HG03103 (cell line): Measurements from ENCODE around the gene EBNA1BP2.
"Not testable (repeated sequence)": the region's sequence is repeated elsewhere in the genome, so short reads cannot be mapped to it uniquely, and the experiment has no call there.

ENCODE experiments used
- ATAC-seq: cut with Tn5 transposase; IDR thresholded peaks from one replicate; pipeline ENCODE4 v1.9.1; 2021; ENCODE audit warnings: low read depth; ENCODE audit not compliant: unreplicated experiment

The EBNA1BP2 gene, protein sequence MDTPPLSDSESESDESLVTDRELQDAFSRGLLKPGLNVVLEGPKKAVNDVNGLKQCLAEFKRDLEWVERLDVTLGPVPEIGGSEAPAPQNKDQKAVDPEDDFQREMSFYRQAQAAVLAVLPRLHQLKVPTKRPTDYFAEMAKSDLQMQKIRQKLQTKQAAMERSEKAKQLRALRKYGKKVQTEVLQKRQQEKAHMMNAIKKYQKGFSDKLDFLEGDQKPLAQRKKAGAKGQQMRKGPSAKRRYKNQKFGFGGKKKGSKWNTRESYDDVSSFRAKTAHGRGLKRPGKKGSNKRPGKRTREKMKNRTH

GRCh38 chr1:43171876-43172526 lies at the start of gene EBNA1BP2, which contains the start of gene CFAP57:
TSS of gene EBNA1BP2 (minus strand) at chr1:43172290. CDS start at chr1:43172118, 172 bp downstream.
TSS of gene CFAP57 (plus strand) at chr1:43172330. CDS start at chr1:43172754, 424 bp downstream.
- peak; percentile 79 for ATAC-seq

GRCh38 chr1:43221797-43222196 lies 49.7 kb upstream of the EBNA1BP2 start:
- ATAC-seq: no peak

- ATAC-seq: peak; percentile 58
Measured at GRCh38 chr1:43220905-43221778, 49.1 kb upstream of the EBNA1BP2 start.

DNA sequence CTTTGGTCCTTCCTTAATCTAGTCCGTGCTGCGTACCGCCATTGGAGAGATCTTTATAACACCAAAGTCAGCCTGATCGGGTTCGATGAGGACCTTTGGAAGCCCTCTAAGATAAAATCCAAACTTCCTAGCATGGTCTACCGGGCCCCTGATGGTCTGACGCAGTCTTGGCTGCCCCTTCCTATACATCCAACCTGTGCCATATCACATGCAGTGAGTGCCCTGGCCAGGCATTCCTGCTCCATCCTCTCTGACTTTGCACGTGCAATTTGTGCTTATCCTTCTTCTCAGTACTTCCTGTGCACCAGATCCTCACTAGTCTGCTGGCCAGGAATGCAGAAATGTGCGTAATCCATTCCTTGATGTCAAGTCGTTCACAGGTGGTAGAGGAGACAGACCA lies 45.7 kb upstream of the EBNA1BP2 start:
- ATAC-seq: no peak

GRCh38 chr1:43214501-43215444 lies 42.7 kb upstream of the EBNA1BP2 start:
- ATAC-seq: no peak

DNA sequence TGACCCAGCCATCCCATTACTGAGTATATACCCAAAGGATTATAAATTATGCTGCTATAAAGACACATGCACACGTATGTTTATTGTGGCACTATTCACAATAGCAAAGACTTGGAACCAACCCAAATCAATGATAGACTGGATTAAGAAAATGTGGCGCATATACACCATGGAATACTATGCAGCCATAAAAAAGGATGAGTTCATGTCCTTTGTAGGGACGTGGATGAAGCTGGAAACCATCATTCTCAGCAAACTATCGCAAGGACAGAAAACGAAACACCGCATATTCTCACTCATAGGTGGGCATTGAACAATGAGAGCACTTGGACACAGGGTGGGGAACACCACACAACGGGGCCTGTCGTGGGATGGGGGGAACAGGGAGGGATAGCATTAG lies 36.2 kb upstream of the EBNA1BP2 start:
- ATAC-seq: not testable (repeated sequence)

DNA sequence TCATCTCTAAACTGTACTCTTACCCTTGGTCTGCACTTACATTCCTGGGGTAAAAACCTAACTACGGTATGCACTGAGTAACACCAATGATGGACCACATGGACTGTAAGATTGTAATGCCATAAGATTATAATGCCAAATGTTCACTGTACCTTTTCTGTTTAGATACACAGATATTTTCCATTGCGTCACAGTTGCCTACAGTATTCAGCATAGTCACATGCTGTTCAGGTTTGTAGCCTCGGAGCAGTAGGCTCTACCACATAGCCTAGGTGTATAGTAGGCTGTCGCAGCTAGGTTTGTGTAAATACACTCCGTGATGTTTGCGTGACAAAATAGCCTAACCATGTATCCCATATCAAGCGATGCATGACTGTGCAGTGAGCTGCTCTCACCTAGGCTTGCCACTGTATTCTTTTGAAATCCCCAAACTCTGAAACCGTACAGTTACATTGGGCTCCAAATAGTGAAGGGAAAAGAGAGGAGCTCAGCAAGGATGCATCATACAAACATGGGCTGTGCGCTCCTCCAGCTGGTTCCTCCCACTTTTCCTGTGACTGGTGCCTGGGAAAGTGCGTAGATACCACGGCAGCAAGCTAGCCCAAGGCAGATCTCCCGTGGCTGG lies 35.3 kb upstream of the EBNA1BP2 start:
- no peak for ATAC-seq

DNA sequence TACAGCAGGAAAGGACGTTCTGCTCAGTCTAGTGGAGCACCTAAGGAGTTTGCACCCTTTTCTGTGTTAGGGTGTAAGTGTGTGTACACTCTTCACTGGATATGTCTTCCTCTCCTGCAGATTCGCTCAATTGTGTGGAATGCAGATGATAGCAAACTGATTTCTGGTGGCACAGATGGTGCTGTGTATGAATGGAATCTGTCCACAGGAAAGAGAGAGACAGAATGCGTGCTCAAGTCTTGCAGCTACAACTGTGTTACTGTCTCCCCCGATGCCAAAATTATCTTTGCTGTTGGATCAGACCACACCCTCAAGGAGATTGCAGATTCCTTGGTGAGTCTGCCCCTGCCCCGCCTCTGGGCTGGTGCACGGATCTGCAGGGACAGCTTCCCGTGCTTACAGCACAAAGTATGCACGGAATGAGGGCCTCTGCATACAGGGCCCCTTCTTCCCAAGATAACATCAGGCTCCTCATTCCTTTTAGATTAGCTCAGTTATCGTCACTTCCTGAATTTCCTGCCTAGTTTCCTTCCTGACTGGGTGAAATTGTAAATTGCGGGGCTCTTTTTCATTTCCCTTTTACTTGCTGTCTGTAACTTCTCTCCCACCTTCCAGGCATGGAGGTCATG lies 34.6 kb upstream of the EBNA1BP2 start:
- ATAC-seq: no peak

DNA sequence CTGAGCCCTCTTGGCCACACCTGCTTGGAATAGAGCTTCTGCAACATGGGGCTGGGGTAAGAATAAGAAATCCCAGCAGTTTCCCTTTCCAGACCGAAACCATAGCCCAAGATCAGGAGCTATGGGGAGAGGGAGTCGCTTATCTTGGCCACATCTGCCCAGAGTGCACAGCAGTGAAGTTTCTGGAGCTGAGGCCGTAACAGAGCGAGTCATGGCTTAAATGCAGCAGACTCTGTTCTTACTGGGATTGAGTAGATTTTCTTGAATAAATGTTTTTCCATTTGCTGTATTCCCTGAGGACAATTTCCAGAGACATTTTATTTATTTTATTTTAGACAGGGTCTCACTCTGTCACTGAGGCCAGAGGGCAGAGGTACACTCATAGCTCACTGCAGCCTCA lies 33.6 kb upstream of the EBNA1BP2 start:
- ATAC-seq: no peak

DNA sequence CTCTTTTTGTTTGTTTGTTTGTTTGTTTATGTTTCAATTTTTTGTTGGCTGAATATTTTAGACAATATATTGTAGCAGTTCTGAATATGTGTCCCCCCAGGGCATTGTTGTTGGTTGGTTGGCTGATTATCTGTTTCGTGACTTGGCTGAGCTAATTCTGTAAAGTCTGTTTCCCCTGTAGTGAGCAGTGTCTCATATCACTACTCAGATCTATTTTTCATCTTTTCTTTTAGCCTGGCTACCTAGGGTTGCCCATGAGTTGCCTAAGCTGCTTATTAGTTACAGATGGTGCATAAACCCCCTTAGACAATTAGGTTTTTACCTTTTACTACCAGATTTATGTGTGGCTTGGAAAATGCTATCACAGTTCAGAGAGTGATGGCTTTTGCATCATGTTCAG lies 32.3 kb upstream of the EBNA1BP2 start:
- no peak for ATAC-seq

DNA sequence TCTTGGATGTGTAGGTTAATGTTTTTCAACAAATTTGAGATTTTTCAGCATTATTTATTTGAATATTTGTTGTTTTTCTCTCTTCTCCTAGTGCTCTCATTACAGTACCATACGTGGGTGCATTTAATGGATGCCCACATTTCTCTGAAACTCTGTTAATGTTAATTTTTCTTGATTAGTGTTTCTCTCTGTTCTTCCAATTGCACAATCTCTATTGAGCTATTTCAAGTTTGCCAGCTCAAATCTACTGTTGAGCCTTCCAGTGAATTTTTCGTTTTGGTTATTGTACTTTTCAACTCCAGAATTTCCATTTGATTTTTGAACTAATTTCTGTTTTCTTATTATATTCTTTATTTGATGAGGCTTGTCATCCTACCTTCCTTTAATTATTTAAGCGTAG lies 31.8 kb upstream of the EBNA1BP2 start:
- no peak for ATAC-seq

- no peak for ATAC-seq
Measured at GRCh38 chr1:43199093-43199726, 27.1 kb upstream of the EBNA1BP2 start.

GRCh38 chr1:43197343-43198127 lies 25.4 kb upstream of the EBNA1BP2 start:
- no peak for ATAC-seq

DNA sequence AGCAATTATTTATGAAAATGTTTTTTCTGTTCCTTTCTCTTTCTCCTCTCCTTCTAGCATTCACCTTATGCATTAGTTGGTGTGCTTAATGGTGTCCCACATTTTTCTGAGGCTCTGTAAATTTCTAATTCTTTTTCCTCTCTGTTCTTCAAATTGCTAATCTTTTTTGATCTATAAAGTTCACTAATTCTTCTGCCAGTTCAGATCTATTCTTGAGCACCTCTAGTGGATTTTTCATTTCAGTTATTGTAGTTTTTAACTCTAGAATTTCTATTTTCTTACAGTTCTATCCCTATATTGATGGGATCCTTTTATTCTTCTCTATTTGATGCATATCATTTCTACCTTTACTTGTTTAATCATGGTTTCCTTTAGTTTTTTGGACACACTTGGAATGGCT lies 22.4 kb upstream of the EBNA1BP2 start:
- no peak for ATAC-seq

GRCh38 chr1:43188106-43188505 lies 16.0 kb upstream of the EBNA1BP2 start:
- ATAC-seq: no peak

DNA sequence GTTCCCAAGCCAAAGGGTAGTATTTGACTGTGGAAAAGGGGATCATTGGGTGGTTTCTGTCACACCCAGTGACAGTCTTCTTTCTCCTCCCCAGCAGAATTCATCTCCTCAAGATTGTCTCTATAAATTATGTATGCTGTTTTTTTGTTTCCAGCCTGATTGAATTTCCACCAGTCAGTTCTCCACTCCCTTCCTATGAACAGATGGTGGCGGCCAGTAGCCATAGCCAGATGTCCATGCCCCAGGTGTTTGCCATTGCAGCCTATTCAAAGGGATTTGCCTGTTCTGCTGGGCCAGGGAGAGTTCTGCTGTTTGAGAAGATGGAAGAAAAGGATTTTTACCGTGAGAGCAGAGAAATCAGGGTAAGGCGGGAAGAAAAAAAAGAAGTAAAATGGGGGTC lies 12.9 kb upstream of the EBNA1BP2 start:
- ATAC-seq: no peak

DNA sequence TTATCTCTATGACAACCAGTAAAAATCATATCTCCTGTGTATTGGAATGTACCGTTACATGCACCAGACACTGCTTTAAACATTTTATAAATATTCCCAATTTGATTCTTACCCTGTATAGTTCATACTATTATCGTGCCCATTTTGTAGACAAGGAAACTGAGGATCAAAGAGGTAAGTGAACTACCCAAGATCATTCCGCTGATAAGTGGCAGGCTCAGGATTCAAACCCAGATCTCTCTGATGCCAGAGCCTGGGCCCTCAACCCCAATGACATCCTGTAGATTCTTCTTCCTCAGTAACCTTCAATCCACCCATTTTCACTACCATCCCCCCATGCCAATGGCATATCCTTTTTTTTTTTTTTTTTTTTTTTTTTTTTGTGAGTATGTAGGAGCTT lies 12.3 kb upstream of the EBNA1BP2 start:
- ATAC-seq: no peak

- ATAC-seq: no peak
Measured at GRCh38 chr1:43177691-43178090, 5.6 kb upstream of the EBNA1BP2 start.
